GM12878 (cell line): ENCODE results near the gene MTO1. TPM values are rescaled to one million over a fixed set of nuclear protein-coding genes. Genes with fewer than 3 reads are reported as not detected.

Experiments
- BCL3 ChIP-seq: IDR thresholded peaks from 2 replicates; pipeline ENCODE4 v1.6.1; 2011; ENCODE audit warnings: borderline replicate concordance, low read depth, mild to moderate bottlenecking, moderate library complexity, low read length; ENCODE audit not compliant: insufficient read depth, poor library complexity, severe bottlenecking
- EZH2 ChIP-seq: IDR thresholded peaks from 2 replicates; pipeline ENCODE4 v1.6.1; 2012; ENCODE audit warnings: low read depth, mild to moderate bottlenecking, control low read depth, inconsistent platforms, low read length, borderline replicate concordance; ENCODE audit not compliant: control insufficient read depth
- HDAC2 ChIP-seq: fragments of 200-600 bp; sonication (generic); IDR thresholded peaks from 2 replicates; pipeline ENCODE4 v1.6.1; 2017
- IRF3 ChIP-seq: fragments of 450-650 bp; IDR thresholded peaks from 2 replicates; pipeline ENCODE4 v1.6.1; 2014; ENCODE audit warnings: mild to moderate bottlenecking
- IRF4 ChIP-seq: IDR thresholded peaks from 2 replicates; pipeline ENCODE4 v1.6.1; 2011; ENCODE audit warnings: low read depth, low read length
- KLF5 ChIP-seq: fragments of 450-650 bp; IDR thresholded peaks from 2 replicates; pipeline ENCODE4 v1.6.1; 2014; ENCODE audit warnings: mild to moderate bottlenecking; ENCODE audit not compliant: partially characterized antibody
- MEF2B ChIP-seq: fragments of 450-650 bp; IDR thresholded peaks from 2 replicates; pipeline ENCODE4 v1.6.1; 2018; ENCODE audit warnings: mild to moderate bottlenecking, moderate library complexity; ENCODE audit not compliant: partially characterized antibody, poor library complexity, severe bottlenecking
- NFXL1 ChIP-seq: fragments of 450-650 bp; IDR thresholded peaks from 2 replicates; pipeline ENCODE4 v1.6.1; 2017; ENCODE audit warnings: antibody characterized with exemption, mild to moderate bottlenecking, borderline replicate concordance
- NRF1 ChIP-seq: conservative IDR thresholded peaks from 2 replicates; pipeline ENCODE4 v1.6.1; 2011; ENCODE audit warnings: mild to moderate bottlenecking, low read depth, low read length, improper control_type of control experiment
- PKNOX1 ChIP-seq: fragments of 450-650 bp; IDR thresholded peaks from 2 replicates; pipeline ENCODE4 v1.6.1; 2016; ENCODE audit warnings: mild to moderate bottlenecking
- RAD51 ChIP-seq: fragments of 450-650 bp; IDR thresholded peaks from 2 replicates; pipeline ENCODE4 v1.6.1; 2016; ENCODE audit warnings: moderate library complexity, mild to moderate bottlenecking, inconsistent platforms
- RCOR1 ChIP-seq: conservative IDR thresholded peaks from 2 replicates; pipeline ENCODE4 v1.6.1; 2012; ENCODE audit warnings: low read depth, low read length, improper control_type of control experiment
- REST ChIP-seq: IDR thresholded peaks from 2 replicates; pipeline ENCODE4 v1.6.1; 2012; ENCODE audit warnings: mild to moderate bottlenecking, low read depth, low read length
- SIN3A ChIP-seq: IDR thresholded peaks from 2 replicates; pipeline ENCODE4 v1.6.1; 2012; ENCODE audit warnings: low read depth, low read length, improper control_type of control experiment
- SKIL ChIP-seq: fragments of 450-650 bp; IDR thresholded peaks from 2 replicates; pipeline ENCODE4 v1.6.1; 2017; ENCODE audit warnings: mild to moderate bottlenecking, low read depth, inconsistent platforms; ENCODE audit not compliant: poor library complexity, severe bottlenecking
- SMC3 ChIP-seq: IDR thresholded peaks from 2 replicates; pipeline ENCODE4 v1.6.1; 2011; ENCODE audit warnings: low read length, improper control_type of control experiment, borderline replicate concordance
- ZBED1 ChIP-seq: IDR thresholded peaks from 2 replicates; pipeline ENCODE4 v1.6.1; 2016; ENCODE audit warnings: borderline replicate concordance
- ZSCAN29 ChIP-seq: fragments of 450-650 bp; IDR thresholded peaks from 2 replicates; pipeline ENCODE4 v1.6.1; 2017; ENCODE audit warnings: mild to moderate bottlenecking, moderate library complexity
- ZZZ3 ChIP-seq: IDR thresholded peaks from 2 replicates; pipeline ENCODE4 v1.6.1; 2011; ENCODE audit warnings: low read depth; ENCODE audit not compliant: control insufficient read depth, insufficient read length
- polyA plus RNA-seq, 11 experiments: library from polyadenylated mRNA; depleted of rRNA in 4 of 11; unstranded in 6 of 11; stranded (reverse) in 5 of 11; fragments of >200 nt; fragmentation: Nextera tagmentation in 4 of 11; fragmentation: Illumina TruSeq in 1 of 11; extraction: Ambion mirVana in 4 of 11; extraction: Trizol in 1 of 11; gene quantifications; 1 replicate in 1 of 11; 2 replicates in 10 of 11; pipeline versions ENCODE4 v1.2.1 to v1.2.3, GENCODE V29; 2011 to 2016; ENCODE audit warnings: inconsistent platforms in 2 of 11, missing spikeins in 2 of 11, low read depth in 1 of 11
- total RNA-seq, 4 experiments: library from RNA; depleted of rRNA in 3 of 4; stranded (reverse); fragments of >200 nt in 3 of 4; fragmentation: Illumina TruSeq in 1 of 4; extraction: Trizol in 1 of 4; gene quantifications; 2 replicates each; pipeline versions ENCODE4 v1.2.1 to v1.2.3, GENCODE V29; 2013 to 2021

MTO1 gene
- total and polyA plus RNA-seq, 10 of the 15 experiments (the other 5 are each of a cell fraction or from before 2014, with no cell fraction given), result 24.8 to 53.6 (median 33.1) TPM

GRCh38 chr6:73471686-73472290, 10.3 kb downstream of the MTO1 start (continued):
- no peak for TF ChIP-seq NFXL1
- TF ChIP-seq EZH2, result no peak
- TF ChIP-seq SMC3, result no peak
- TF ChIP-seq IRF4, result peak; percentile 87
- no peak for TF ChIP-seq BCL3
- TF ChIP-seq SIN3A, result no peak
- TF ChIP-seq ZBED1, result 0 out of 2 replicates have a peak, but pooled peaks have one; percentile 21
- no peak for TF ChIP-seq PKNOX1
- TF ChIP-seq SKIL, result no peak
- no peak for TF ChIP-seq REST
- TF ChIP-seq RAD51, result no peak
- no peak for TF ChIP-seq MEF2B
- TF ChIP-seq ZSCAN29, result no peak
- TF ChIP-seq RCOR1, result no peak
- TF ChIP-seq IRF3, result no peak
- no peak for TF ChIP-seq HDAC2
- no peak for TF ChIP-seq NRF1
- TF ChIP-seq KLF5, result no peak
- no peak for TF ChIP-seq ZZZ3
